Parathyroid adenoma (tissue), 2 donors: ENCODE results near the gene SMIM20.

Source experiments
- H2AFZ ChIP-seq: fragments of 300-600 bp; sonication (generic); one replicate; pipeline ENCODE4 v1.7.0; 2017; ENCODE audit warnings: antibody characterized with exemption, mild to moderate bottlenecking
- H3K27ac ChIP-seq: fragments of 300-600 bp; sonication (generic); one replicate; pipeline ENCODE4 v1.7.0; 2017
- H3K27me3 ChIP-seq: fragments of 300-600 bp; sonication (generic); one replicate; pipeline ENCODE4 v1.7.0; 2017; ENCODE audit warnings: low read length; ENCODE audit not compliant: control insufficient read depth, insufficient read depth
- H3K36me3 ChIP-seq: fragments of 300-600 bp; sonication (generic); one replicate; pipeline ENCODE4 v1.7.0; 2017; ENCODE audit warnings: low read length; ENCODE audit not compliant: control insufficient read depth, insufficient read depth
- H3K4me1 ChIP-seq: fragments of 300-600 bp; sonication (generic); one replicate; pipeline ENCODE4 v1.7.0; 2017; ENCODE audit warnings: control low read depth
- H3K4me2 ChIP-seq: fragments of 300-600 bp; sonication (generic); one replicate; pipeline ENCODE4 v1.7.0; 2017; ENCODE audit warnings: low read length
- H3K4me3 ChIP-seq: fragments of 300-600 bp; sonication (generic); one replicate; pipeline ENCODE4 v1.7.0; 2017; ENCODE audit warnings: low read depth, low read length
- H3K79me2 ChIP-seq: fragments of 300-600 bp; sonication (generic); one replicate; pipeline ENCODE4 v1.7.0; 2017; ENCODE audit warnings: control low read depth
- H3K9ac ChIP-seq: fragments of 300-600 bp; sonication (generic); one replicate; pipeline ENCODE4 v1.7.0; 2017; ENCODE audit warnings: mild to moderate bottlenecking
- H3K9me3 ChIP-seq: fragments of 300-600 bp; sonication (generic); one replicate; pipeline ENCODE4 v1.7.0; 2017; ENCODE audit warnings: low read length; ENCODE audit not compliant: control insufficient read depth
- TF ChIP-seq, protein P1 (sequence below): fragments of 300-600 bp; sonication (generic); IDR thresholded peaks from one replicate; pipeline ENCODE4 v1.7.0; 2017; ENCODE audit warnings: antibody characterized with exemption, mild to moderate bottlenecking
- donor health status: primary hyperparathyroidism.

The SMIM20 gene

DNA sequence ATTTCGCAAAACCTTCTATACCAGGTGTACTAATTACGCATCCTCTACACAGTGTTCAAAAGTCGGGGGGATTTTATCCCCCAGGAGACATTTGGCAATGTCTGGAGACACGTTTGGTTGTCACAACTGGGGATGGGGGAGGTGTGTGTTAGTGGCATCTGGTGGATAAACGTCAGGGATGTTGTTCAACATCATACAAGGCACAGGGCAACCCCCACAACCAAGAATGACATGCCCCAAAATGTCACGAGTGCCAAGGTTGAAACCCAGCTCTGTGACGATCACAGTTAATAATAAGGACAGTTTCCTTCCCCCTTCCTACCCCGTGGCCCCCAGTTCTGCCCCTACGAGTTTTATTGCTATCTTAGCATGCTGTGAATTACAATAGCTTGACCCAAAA is 35.3 kb upstream of the SMIM20 start:
- H3K27me3 ChIP-seq: no peaks in the 10 kb centered on the region
- H3K9me3 ChIP-seq: no peaks in the 10 kb centered on the region
- H3K27ac ChIP-seq: no peak overlapping the region
- no peaks in the 10 kb centered on the region for H3K4me1 ChIP-seq
- H3K36me3 ChIP-seq: no peaks in the 10 kb centered on the region
- no peaks in the 10 kb centered on the region for H3K79me2 ChIP-seq
- no peak overlapping the region for H2AFZ ChIP-seq
- H3K4me3 ChIP-seq: no peak overlapping the region
- no peak overlapping the region for H3K4me2 ChIP-seq
- no peak overlapping the region for H3K9ac ChIP-seq
- TF ChIP-seq, protein P1, sequence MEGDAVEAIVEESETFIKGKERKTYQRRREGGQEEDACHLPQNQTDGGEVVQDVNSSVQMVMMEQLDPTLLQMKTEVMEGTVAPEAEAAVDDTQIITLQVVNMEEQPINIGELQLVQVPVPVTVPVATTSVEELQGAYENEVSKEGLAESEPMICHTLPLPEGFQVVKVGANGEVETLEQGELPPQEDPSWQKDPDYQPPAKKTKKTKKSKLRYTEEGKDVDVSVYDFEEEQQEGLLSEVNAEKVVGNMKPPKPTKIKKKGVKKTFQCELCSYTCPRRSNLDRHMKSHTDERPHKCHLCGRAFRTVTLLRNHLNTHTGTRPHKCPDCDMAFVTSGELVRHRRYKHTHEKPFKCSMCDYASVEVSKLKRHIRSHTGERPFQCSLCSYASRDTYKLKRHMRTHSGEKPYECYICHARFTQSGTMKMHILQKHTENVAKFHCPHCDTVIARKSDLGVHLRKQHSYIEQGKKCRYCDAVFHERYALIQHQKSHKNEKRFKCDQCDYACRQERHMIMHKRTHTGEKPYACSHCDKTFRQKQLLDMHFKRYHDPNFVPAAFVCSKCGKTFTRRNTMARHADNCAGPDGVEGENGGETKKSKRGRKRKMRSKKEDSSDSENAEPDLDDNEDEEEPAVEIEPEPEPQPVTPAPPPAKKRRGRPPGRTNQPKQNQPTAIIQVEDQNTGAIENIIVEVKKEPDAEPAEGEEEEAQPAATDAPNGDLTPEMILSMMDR: no peak

DNA sequence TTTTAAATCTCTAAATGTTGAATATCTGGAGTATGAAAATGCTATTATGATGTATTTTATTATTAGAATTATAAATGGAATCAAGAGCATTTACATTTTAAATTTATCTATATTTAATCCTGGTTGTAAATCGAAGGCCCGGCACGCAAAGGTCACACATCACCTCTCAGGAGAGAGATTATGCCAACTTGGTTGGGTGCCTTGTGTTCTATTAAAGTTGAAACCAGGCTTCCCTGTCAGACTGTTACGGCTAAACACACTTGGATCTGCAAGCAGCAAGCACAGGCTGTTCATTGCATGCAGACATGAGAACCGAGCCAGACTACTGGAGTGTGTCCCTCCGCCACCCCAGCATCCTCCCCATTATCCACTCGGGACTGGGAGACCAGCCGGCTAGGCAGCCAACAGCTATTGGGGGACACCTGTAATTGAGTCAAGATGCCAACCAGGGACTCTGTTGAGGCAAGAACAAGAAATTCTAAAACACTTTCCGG is 34.9 kb upstream of the SMIM20 start:
- Histone ChIP-seq H3K27me3 (no peaks in the 10 kb centered on the region), H3K9me3 (no peaks in the 10 kb centered on the region), H3K4me2 (no peak overlapping the region), H2AFZ (no peak overlapping the region), H3K27ac (no peak overlapping the region), H3K36me3 (no peaks in the 10 kb centered on the region), H3K4me3 (no peak overlapping the region), H3K9ac (no peak overlapping the region), H3K4me1 (no peaks in the 10 kb centered on the region), H3K79me2 (no peaks in the 10 kb centered on the region)
- TF ChIP-seq, protein P1: no peak

DNA sequence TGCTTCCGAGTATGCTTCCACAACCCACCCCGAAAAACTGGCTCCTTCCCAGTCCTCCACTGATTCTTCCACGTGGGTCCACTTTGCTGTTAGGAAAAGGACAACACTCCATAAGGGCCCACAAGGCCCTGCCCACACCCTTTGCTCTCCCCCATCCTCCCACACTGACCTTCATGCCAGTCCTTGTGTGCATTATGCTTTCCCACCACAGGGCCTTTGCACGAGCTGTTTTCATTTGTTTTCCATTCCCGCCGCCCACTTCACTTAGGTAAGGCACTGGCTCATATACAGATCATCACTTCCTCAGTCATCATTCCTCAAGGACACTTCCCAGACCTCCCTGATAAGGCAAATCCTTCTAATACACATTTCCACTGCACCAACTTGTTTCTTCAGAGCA is 34.4 kb upstream of the SMIM20 start:
- Histone ChIP-seq H3K4me2 (no peak overlapping the region), H3K36me3 (no peaks in the 10 kb centered on the region), H3K27ac (no peak overlapping the region), H3K9me3 (no peaks in the 10 kb centered on the region), H3K4me3 (no peak overlapping the region), H3K79me2 (no peaks in the 10 kb centered on the region), H3K9ac (no peak overlapping the region), H3K4me1 (no peaks in the 10 kb centered on the region), H3K27me3 (no peaks in the 10 kb centered on the region), H2AFZ (no peak overlapping the region)
- TF ChIP-seq, protein P1: no peak

DNA sequence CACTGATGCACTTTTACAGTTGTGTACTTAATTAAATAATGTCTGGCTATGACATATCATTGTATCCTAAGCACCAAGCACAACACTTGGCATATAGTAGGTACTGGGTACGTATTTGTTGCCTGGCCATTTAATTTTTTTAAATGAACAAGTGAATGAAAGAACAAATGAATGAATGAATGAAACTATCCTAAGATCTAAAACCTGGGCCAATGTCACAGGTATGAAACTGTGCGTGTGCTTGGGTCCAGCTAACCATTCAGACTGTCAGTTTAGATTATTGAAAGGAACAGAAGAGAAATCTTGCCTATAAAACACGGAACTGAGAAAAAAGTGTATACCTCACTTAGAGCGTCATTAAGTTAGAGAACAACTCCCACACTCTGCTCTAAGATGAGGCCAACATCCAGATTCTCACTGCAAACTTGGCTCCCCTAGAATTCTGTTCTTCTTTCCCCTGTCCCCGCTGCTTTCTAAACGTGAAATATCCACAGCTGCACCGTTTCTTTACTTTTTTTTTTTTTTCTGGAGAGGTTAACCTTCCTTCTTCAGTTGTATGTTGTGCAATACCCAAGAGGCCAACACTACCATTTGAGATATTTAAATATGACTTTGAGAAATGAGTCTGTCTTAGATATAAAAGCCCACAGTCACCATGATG is 33.9 kb upstream of the SMIM20 start:
- H3K27ac ChIP-seq: no peak overlapping the region

More for the DNA sequence above, 33.9 kb upstream of the SMIM20 start:
- Histone ChIP-seq H3K9me3 (no peaks in the 10 kb centered on the region), H3K4me2 (no peak overlapping the region), H3K4me3 (no peak overlapping the region), H3K9ac (no peak overlapping the region), H2AFZ (no peak overlapping the region), H3K79me2 (no peaks in the 10 kb centered on the region), H3K4me1 (no peaks in the 10 kb centered on the region), H3K36me3 (no peaks in the 10 kb centered on the region), H3K27me3 (no peaks in the 10 kb centered on the region)
- TF ChIP-seq, protein P1: no peak
